ENCODE data around the gene PYGB.

The PYGB gene

DNA sequence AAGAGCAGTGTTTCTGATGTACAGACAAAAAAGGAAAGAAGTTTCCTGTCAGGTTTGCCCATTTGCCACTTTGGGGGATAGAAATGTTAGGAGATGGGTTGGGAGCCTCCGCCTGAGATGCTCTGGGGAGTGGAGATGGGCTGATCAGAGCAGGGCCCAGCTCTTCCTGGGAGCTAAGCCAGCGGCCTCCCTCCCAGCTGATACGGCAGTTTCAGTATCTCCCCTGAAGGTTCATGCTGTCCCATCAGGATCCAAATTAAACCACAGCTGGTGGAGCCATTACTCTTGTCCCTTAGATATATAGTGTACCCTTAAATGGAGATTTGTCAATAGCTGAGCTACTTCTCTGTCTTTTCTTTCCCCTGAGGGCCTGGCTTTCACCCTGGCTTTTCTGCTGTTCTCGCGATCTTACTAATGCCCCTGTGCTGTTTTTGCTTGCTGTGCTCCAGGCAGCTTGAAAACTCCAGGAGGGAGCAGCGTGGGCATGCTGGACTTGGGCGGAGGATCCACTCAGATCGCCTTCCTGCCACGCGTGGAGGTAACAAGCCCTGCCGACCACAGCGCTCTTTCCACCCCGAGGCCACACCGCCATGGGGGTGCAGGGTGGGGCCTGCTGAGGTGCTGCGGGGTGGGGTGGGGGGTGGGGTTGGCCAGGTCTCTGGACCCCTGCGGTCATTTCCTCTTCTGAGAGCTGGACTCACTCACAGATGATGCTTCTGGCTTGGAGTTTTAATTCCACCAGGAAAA is 31.5 kb upstream of the PYGB start:
- DNase-seq (ENCODE audit: low spot score), result no peak

DNA sequence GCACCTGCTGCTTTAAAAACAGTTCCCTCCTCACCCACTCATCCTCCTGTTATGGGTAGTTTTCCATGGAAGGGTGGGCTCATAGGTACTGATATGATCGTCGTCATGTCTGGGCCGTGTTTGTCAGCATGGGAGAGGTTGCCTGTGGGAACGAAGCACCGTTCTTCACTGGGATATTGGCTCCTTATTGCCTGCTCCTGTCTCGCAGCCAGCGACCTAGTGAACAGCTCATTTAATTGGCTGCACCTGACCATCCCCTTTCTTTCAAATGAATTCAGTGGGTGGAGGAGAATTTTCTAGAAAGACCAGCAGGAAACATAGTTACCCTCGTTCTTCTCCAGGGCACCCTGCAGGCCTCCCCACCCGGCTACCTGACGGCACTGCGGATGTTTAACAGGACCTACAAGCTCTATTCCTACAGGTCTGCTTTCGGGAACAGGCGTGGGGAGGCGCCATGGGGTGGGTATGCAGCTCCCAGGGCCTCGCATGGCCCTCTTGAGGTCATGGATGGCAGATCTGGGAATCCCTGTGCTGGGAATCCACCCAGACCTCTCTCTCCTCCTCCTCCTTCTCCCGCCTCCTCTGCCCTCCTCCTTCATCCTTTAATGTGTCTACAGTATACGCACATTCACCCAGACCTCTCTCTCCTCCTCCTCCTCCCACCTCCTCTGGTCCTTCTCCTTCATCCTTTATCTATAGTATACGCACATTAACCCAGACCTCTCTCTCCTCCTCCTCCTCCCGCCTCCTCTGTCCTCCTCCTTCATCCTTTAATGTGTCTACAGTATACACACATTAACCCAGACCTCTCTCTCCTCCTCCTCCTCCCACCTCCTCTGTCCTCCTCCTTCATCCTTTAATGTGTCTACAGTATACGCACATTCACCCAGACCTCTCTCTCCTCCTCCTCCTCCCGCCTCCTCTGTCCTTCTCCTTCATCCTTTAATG is 30.4 kb upstream of the PYGB start:
- DNase-seq (ENCODE audit: low spot score), result no peak

DNA sequence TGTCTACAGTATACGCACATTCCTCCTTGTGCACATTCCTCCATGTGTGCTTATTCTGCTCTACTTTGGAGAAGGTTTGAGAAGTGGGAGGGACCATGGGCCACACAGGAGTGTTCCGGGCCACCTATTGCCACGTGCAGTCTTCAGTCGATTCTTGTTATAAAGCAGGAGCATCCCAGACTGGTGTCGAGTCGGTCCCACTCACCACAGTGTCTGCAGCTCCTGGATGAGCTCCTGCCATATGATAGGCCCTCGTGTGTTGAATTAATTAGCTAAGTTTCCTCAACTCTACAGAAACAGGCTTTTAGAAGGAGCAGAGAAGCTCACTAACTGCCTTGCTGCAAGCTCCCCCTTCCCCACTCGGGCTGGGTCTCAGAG is 29.8 kb upstream of the PYGB start:
- no peak for DNase-seq (ENCODE audit: low spot score)

DNA sequence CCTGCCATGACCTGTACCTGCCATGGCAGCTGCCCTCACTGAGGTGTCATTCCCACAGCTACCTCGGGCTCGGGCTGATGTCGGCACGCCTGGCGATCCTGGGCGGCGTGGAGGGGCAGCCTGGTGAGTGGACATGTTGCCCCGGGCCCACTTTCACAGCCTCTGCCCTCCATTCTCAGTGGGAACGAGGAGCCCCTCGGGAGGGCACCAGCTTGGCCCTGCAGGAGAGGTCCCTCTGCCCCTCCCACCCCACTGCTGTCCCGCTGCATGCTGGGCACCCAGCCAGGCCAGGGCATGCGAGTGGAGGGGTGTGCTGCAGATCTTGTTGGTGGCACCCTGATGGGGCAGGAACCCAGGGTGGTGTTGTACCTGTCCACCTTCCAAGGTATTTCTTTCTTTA is 29.4 kb upstream of the PYGB start:
- DNase-seq (ENCODE audit: low spot score), result no peak

DNA sequence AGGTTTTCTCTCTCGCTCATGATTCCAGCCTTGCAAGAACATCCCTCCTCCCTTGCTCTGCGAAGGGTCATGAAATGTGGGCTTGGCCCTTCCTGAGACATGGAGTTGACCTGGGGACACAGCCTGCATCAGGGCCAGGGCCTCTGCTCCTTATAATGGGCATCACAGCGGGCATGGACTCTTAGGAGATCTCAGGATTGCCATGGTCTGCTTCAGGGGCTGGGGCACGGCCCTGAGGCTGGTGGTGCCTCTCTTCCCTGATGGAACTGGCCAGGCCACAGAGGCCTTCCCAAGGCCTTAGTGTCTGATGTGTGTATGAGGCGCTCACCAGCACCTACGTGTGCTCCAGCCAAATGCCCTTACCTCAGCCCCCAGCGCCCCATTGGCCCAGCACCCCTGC is 28.5 kb upstream of the PYGB start:
- DNase-seq (ENCODE audit: low spot score), result no peak

DNA sequence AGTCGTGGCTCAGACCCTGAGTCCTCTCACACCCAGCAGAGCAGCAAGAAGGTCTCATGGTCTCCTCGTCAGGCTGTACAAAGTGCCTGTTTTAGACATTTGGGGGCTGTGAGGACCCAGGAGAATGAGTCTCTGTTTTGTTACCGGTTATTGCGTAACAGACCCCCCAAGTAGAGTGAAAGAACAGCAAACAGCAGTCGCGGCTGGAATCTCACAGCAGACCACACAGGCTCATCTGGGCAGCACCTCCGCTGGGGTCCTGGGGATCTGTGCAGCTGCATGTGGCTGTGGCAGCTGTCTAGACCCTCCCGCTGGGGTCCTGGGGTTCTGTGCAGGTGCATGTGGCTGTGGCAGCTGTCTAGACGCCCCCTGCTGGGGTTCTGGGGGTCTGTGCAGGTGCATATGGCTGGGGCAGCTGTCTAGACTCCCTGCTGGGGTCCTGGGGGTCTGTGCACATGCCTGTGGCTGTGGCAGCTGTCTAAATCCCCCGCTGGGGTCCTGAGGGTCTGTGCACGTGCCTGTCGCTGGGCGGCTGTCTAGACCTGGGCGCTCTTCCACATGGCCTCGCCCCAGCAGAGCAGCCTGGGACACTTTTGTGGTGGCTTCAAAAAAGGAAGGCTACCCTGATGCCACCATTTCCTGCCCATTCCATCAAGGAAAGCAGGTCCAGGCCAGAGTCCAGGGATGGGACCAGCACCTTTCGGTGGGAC is 27.7 kb upstream of the PYGB start:
- DNase-seq (ENCODE audit: low spot score), result no peak

DNA sequence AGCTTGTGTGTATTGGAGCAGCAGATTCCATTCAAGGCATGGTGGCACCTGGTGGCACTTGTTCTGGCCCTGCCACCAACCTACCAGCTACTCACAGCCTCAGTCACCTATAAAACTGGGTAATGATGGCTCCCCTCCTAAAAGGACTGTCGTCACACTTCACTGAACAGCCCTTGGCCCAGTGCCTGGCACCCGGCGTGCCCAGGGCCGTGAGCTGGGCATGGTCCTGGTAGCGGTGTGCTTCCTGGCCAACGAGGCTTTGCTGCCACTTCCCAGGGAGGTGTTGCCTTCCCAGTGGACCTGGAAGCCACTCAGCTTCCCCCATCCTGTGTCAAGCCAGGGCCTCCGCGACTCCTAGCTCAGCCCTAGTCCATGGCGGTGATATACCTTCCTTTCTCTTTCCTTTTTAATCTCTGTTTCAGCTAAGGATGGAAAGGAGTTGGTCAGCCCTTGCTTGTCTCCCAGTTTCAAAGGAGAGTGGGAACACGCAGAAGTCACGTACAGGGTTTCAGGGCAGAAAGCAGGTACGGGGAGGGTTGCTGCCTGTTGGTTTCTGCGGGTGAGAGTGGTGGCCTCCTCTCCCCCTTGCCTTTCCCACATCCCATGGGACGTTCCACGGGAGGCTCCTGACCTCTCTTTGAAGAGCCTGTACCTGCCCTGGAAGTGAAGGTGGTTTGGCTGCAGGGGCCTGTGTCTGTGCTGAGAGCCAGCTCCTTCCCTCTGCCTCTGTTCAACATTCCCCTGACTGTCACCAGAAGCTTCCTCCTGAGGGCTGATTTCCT is 26.9 kb upstream of the PYGB start:
- DNase-seq (ENCODE audit: low spot score), result no peak

DNA sequence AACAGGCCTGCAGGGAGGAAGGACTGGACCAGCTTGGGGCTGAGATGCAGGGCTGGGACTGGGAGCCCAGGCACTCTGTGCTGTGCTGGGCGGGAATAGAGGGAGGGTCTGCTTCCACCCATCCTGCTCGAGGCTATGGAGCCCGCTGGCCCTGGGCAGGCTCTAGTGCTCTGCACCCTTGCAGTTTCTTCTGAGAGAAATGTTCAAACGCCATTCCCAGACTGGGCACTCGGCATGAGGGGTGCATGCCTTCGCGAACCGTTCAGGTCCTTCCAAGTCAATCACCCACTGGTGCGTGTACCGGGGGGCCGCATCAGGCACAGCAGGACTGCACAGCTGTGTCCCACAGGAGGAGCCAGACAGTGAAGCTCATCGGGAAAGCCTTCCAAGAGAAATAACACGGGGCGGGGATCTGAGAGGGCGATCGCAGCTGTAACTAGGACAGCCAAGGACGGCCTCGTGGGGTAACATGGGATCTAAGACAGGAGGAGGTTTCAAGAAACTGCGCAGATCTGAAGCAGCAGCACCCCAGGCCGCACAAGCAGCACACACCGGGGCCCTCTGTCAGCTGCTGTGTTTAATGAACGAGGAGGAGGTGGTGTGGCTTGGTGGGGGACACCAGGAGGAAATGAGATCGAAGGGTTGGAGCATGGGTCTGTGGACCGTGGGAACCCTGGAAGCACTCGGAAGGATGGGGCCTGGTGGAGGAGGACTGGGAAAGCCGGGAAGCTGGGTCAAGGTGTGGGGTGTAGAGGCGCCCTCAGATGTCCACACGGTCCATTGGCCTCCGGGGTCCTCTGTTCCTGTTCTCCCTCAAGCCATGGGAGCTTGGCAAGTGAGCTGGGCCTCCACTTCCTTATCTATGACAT is 26.1 kb upstream of the PYGB start:
- DNase-seq (ENCODE audit: low spot score), result no peak

DNA sequence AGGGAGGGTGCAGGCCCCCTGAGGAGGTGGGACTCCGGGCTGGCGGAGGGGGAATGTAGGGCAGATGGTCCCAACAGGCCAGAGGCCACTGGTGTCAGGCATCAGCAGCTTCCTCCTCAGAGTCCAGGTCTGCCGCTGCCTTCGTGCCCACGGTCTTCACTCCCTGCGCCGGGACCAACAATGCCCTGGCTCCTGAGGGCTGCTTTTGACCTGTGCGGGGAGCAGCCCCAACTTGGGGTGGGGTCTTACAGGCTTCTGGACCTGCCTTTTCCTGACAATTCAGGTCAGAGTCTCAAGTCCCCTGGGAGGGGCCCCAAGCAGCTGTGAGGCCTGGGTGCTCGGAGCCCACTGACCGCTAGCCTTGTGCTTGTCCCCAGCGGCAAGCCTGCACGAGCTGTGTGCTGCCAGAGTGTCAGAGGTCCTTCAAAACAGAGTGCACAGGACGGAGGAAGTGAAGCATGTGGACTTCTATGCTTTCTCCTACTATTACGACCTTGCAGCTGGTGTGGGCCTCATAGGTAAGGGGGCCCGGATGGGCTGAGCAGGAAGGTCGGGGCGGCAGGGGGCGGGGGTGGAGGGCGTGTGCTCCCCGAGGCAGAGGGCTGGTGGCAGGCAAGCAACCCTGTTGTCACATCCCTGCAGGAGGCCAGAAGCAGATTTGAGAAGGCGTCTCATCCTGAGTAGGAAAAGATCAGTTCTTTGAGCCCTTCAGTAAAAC is 25.3 kb upstream of the PYGB start:
- DNase-seq (ENCODE audit: low spot score), result no peak

DNA sequence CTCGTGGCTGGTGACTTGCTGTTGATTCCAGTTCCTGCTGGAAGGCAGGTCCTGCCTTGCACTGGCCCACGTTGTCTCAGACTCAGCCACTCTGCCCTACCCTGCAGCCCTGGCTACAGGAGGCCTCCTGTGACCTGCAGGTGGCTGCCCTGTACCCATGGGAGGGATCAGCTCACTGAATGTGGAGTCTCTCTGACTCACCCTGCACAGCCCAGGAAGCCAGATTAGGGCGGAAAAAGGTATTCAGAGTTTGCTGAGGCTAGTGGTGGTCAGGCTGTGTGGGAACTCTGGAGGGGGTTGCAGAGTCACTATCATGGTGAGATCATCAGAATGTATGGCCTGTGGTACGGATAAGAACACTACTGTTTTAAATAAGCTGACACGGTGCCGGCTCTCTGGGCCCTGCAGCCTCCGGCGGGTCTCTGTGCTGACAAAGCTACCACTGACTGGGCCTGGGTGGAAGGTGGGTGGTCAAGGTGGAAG is 24.7 kb upstream of the PYGB start:
- peak; percentile 97 for DNase-seq (ENCODE audit: low spot score)

DNA sequence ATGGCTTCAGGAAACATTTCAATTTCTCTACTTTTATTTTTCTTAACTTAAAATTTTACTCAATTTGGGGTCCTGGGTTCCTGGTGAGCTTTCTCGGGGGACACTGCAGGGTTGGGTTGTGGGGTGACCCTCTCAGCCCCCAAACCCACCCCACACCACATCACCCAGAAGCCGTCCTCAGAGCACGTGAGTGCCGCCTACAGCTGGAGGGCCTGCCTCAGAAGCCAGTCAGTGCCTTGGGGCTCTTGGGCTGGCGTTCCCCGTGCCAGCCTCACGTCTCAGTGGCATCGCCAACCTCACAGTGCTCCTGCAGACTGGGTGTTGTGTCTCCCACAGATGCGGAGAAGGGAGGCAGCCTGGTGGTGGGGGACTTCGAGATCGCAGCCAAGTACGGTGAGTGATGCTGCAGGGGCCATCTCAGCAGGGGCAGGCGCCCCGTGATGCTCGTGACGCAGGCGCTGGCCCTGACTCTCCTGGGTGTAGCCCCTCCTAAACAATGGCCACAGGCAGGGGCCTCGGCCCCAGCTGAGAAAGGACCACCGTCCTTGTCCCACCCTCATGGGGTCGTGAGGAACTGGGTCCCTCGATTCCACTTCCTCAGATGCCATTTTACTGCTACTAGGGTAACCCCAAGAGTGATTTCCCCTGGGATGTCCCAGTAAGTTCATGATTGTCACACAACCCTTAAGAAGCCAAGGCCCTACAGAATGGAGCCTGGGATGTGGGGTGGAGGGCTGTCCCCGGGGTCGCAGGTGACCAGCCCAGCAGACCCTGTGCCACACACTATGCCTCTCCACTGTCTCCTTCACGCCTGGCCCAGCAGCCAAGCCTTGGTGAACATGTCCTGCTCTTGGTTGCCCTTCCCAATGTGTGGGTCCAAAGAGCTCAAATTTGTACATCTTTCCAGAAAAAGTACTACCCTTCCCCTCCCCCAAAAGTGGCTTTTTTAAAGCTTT is 23.8 kb upstream of the PYGB start:
- DNase-seq (ENCODE audit: low spot score), result no peak

DNA sequence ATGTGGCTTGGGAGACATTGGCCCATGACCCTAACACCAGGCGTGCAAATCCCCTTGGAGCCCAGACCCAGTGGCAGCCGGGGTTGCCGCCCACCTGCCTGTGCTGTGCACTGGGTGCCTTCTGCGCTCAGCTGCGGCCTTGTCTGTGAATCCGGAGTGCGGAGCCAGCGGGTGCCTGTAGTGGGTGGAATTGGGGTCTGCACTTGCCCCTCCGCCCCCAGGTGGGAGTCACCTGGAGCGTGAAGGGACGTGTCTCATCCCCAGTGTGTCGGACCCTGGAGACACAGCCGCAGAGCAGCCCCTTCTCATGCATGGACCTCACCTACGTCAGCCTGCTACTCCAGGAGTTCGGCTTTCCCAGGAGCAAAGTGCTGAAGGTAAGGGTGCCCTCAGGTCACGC is 22.9 kb upstream of the PYGB start:
- no peak for DNase-seq (ENCODE audit: low spot score)

DNA sequence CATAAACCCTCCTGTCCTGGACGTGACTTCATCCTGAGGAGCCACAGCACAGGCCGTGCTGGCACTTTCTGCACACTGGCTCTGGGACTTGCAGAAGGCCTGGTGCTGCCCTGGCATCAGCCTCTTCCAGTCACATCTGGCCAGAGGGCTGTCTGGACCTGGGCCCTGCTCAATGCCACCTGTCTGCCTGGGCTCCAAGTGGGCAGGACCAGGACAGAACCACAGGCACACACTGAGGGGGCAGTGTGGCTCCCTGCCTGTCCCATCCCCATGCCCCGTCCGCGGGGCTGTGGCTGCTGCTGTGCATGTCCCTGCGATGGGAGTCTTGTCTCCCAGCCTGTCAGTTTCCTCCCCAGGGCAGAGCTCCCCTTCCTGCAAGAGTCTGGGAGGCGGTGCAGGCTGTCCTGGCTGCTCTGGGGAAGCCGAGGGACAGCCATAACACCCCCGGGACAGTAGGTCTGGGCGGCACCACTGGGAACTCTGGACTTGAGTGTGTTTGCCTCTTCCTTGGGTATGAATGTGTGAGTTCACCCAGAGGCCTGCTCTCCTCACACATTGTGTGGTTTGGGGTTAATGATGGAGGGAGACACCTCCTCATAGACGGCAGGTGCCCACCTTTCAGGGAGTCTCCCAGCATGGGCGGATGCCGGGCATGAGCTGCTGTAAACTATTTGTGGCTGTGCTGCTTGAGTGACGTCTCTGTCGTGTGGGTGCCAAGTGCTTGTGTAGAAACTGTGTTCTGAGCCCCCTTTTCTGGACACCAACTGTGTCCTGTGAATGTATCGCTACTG is 22.0 kb upstream of the PYGB start:
- DNase-seq (ENCODE audit: low spot score), result no peak

DNA sequence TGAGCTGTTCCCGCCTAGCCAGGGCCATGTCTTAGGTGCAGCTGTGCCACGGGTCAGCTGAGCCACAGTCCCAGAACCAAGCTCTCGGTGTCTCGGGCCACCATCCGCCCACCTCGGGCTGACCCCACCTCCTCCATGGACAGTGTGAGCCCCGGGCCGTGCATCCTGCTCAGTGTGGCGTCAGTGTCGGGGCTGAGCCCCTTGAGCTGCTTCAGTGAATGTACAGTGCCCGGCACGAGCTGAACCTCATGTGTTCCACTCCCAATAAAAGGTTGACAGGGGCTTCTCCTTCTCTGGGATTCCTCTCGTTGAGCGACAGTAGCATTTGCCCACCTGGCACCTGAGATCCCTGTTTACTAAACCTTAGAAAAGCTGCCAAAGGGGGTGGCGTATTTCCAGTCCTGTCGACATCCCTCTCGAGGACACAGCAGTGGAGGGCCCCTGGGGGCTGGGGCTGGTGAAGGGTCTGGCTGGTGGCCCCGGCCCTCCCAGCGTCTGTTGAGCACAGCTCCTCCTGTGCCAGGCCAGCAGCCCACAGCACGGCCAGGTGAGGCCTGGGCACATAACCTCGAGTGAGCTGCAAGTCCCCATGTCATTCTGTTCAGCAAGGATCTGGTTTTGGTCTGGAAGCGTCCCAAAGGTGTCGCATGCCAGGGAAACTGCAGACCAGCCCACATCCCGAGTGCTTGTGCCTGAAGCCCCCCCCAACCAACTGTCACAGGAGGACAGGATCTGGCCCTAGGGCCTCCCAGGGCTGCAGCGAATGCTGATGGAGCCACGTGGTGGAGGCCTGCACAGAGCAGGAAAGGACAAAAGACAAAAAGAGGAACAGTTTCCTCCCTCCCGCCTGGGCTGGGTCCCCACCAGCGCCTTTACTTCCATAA is 21.2 kb upstream of the PYGB start:
- peak; percentile 40 for DNase-seq (ENCODE audit: low spot score)

DNA sequence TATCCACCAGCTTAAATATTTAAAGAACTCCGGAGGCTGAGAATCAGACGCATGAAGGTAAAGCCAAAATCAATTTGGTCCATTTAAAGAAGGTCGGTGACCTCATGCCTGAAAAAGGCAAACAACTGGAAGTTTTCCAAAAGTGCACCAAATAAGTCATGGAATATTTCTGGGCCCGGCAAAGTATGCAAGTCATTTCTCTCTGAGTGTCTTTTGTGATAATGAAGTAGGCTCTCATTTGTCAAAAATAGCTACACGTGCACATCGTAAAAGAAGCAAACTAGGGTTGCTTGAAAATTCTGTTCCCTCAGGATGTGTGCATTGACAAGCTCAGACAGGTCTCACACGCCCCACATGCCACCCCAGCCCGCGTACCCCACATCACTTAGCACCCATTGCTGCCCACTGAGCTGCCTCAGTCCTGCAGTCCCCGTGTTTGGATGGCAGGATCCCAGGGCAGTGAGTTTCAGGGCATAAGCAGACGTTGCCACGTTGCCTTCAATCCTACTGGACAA is 20.5 kb upstream of the PYGB start:
- DNase-seq (ENCODE audit: low spot score), result peak; percentile 58

DNA sequence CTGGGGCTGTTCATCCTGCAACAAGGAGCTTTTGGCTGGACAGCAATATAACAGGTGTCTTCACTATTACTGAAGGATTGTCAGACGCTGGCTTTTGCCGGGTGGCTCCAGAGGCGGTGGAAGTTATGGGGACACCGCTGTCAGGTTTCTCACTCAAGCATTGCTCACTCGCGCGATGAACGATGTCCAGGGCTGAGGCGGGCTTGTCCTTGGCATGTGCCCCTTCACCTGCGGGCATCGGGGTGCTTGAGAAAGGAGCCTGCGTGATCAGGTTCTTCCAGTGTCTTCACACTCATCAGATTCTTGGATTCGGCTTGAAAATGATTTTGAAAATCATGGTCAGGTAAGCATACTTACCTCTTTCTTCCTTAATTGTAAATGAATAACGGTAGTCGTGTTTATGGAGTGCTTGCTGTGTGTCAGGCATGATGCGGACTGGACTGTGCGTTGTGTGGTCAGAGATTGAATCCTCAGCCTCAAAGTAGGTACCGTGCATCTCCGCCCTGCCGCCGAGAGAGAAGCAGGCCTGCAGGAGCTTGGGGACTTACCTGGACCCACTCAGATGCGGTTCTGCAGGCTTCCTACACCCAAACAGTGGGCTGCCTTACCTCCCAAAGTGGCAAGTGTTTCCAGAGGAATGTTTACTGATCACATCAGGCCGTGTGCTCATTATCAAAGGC is 18.3 kb upstream of the PYGB start:
- DNase-seq (ENCODE audit: low spot score), result no peak

All from hepatic stellate cell (primary cell).